ENCODE measurements around the gene DMAC2.

DNA sequence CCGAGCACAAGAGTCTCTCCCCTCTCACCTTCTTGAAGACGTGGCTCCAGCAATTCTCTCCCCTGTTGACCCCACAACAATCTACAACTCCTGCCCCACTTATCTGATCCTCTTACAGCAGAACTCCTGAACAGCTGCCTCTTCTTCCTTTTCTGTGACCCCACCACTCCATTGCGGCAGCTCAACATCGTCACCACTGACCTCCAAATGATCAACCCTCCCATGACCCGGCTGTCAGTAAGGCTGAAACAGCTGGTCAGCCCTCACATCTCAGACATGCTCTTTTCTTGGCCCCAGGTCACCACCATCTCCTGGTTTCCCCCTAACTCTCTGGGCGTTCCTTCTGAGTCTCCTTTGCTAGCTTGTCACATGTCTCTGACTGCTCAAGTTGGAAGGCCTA lies 44.4 kb downstream of the DMAC2 start:
- TF ChIP-seq, protein P1, sequence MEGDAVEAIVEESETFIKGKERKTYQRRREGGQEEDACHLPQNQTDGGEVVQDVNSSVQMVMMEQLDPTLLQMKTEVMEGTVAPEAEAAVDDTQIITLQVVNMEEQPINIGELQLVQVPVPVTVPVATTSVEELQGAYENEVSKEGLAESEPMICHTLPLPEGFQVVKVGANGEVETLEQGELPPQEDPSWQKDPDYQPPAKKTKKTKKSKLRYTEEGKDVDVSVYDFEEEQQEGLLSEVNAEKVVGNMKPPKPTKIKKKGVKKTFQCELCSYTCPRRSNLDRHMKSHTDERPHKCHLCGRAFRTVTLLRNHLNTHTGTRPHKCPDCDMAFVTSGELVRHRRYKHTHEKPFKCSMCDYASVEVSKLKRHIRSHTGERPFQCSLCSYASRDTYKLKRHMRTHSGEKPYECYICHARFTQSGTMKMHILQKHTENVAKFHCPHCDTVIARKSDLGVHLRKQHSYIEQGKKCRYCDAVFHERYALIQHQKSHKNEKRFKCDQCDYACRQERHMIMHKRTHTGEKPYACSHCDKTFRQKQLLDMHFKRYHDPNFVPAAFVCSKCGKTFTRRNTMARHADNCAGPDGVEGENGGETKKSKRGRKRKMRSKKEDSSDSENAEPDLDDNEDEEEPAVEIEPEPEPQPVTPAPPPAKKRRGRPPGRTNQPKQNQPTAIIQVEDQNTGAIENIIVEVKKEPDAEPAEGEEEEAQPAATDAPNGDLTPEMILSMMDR (IDR thresholded peaks at IDR 0.05): no peak
- TF ChIP-seq POLR2A (IDR thresholded peaks at IDR 0.05): no peak
